IMR-90 (cell line): Measurements from ENCODE around the gene TTC39B. TPM values are rescaled to one million over a fixed set of nuclear protein-coding genes. Genes with fewer than 3 reads are reported as not detected.

ENCODE experiments used
- ATAC-seq: fragments of 200-7000 bp; cut with Tn5 transposase; 2 replicates; pipeline ENCODE4 v1.9.1; 2020; ENCODE audit warnings: low read depth, mild to moderate bottlenecking, moderate library complexity
- BruUV-seq: library from RNA; stranded (reverse); fragments of 400-500 nt; replicated peaks from 2 replicates; lab custom pipeline; 2021; lab: Mats Ljungman, UMichigan
- CTCF ChIA-PET: fragments of 300-600 bp; formaldehyde crosslinking; extraction: SDS; loops from one replicate; lab custom pipeline; 2021; ENCODE audit warnings: antibody characterized with exemption; lab: Yijun Ruan, JAX
- POLR2A ChIA-PET: fragments of 300-600 bp; sonication (Branson Sonifier 250); formaldehyde crosslinking; loops from one replicate; lab custom pipeline; 2022; ENCODE audit warnings: antibody characterized with exemption; ENCODE audit not compliant: unreplicated experiment; lab: Charles Lee
- DNase-seq: peaks from one replicate; pipeline ENCODE4 v3.0.0; 2013
- H2AFZ ChIP-seq: replicated peaks from 2 replicates; pipeline ENCODE3; 2013; ENCODE audit warnings: low read length, mild to moderate bottlenecking; ENCODE audit not compliant: poor library complexity
- H2AK5ac ChIP-seq: 2 replicates; pipeline ENCODE4 v1.6.1; 2013; ENCODE audit warnings: low read depth, low read length, inconsistent platforms
- H2AK9ac ChIP-seq: replicated peaks from 2 replicates; pipeline ENCODE3; 2013; ENCODE audit warnings: mild to moderate bottlenecking, low read depth, low read length, moderate library complexity; ENCODE audit not compliant: poor library complexity
- H2BK120ac ChIP-seq: 2 replicates; pipeline ENCODE4 v1.6.1; 2013; ENCODE audit warnings: low read depth, low read length, inconsistent platforms
- H2BK15ac ChIP-seq: 3 replicates; pipeline ENCODE4 v1.6.1; 2013; ENCODE audit warnings: low read depth, low read length, inconsistent platforms
- H2BK20ac ChIP-seq: 2 replicates; pipeline ENCODE4 v1.6.1; 2013; ENCODE audit warnings: low read depth, mild to moderate bottlenecking, inconsistent platforms, low read length, moderate library complexity
- H2BK5ac ChIP-seq: 2 replicates; pipeline ENCODE4 v1.6.1; 2013; ENCODE audit warnings: mild to moderate bottlenecking, low read depth, low read length, inconsistent platforms; ENCODE audit not compliant: poor library complexity, severe bottlenecking
- H3K14ac ChIP-seq: replicated peaks from 2 replicates; pipeline ENCODE4 v1.6.1; 2013; ENCODE audit warnings: low read depth, low read length, inconsistent platforms
- H3K18ac ChIP-seq: 2 replicates; pipeline ENCODE4 v1.6.1; 2013; ENCODE audit warnings: low read depth, low read length, control low read depth
- H3K23ac ChIP-seq: 2 replicates; pipeline ENCODE4 v1.6.1; 2013; ENCODE audit warnings: low read depth, low read length, inconsistent platforms
- H3K27ac ChIP-seq: 2 replicates; pipeline ENCODE4 v1.5.1; 2013; ENCODE audit warnings: mild to moderate bottlenecking, control low read depth, low read length; ENCODE audit not compliant: insufficient read depth
- H3K27me3 ChIP-seq: 2 replicates; pipeline ENCODE4 v1.6.1; 2013; ENCODE audit warnings: low read length; ENCODE audit not compliant: control insufficient read depth, insufficient read depth
- H3K36me3 ChIP-seq: 2 replicates; pipeline ENCODE4 v1.6.1; 2013; ENCODE audit warnings: low read length, mixed read lengths; ENCODE audit not compliant: control insufficient read depth, insufficient read depth
- H3K4ac ChIP-seq: 2 replicates; pipeline ENCODE4 v1.6.1; 2013; ENCODE audit warnings: low read depth, low read length, inconsistent platforms
- H3K4me1 ChIP-seq: 2 replicates; pipeline ENCODE4 v1.6.1; 2013; ENCODE audit warnings: low read length, mixed read lengths; ENCODE audit not compliant: control insufficient read depth, insufficient read depth
- H3K4me2 ChIP-seq: 2 replicates; pipeline ENCODE4 v1.6.1; 2013; ENCODE audit warnings: low read depth, mild to moderate bottlenecking, control low read depth, low read length, moderate library complexity
- H3K4me3 ChIP-seq: 2 replicates; pipeline ENCODE4 v1.5.1; 2013; ENCODE audit warnings: low read depth, mild to moderate bottlenecking, control low read depth, low read length, moderate library complexity; ENCODE audit not compliant: insufficient read depth
- H3K56ac ChIP-seq: 2 replicates; pipeline ENCODE4 v1.6.1; 2013; ENCODE audit warnings: low read length, inconsistent platforms; ENCODE audit not compliant: insufficient read depth; ENCODE audit errors: extremely low read depth
- H3K79me1 ChIP-seq, 2 experiments: 2 replicates each; pipeline ENCODE4 v1.6.1; 2013; ENCODE audit warnings: low read length in 2 of 2, inconsistent platforms in 1 of 2, low read depth in 1 of 2
- H3K9ac ChIP-seq: 2 replicates; pipeline ENCODE4 v1.6.1; 2013; ENCODE audit warnings: low read depth, low read length, control low read depth
- H3K9me1 ChIP-seq: 2 replicates; pipeline ENCODE4 v1.6.1; 2013; ENCODE audit warnings: low read length, inconsistent platforms; ENCODE audit not compliant: insufficient read depth
- H3K9me3 ChIP-seq: 2 replicates; pipeline ENCODE4 v1.6.1; 2013; ENCODE audit warnings: low read length; ENCODE audit not compliant: control insufficient read depth, insufficient read depth
- H4K20me1 ChIP-seq: 2 replicates; pipeline ENCODE4 v1.6.1; 2013; ENCODE audit warnings: low read length, inconsistent platforms; ENCODE audit not compliant: insufficient read depth
- H4K5ac ChIP-seq: 2 replicates; pipeline ENCODE4 v1.6.1; 2013; ENCODE audit warnings: mild to moderate bottlenecking, low read depth, low read length, control low read depth
- H4K8ac ChIP-seq, 2 experiments: 2 replicates each; pipeline ENCODE4 v1.6.1; 2013; ENCODE audit warnings: low read depth in 2 of 2, low read length in 2 of 2, control low read depth in 1 of 2, inconsistent platforms in 1 of 2
- H4K91ac ChIP-seq: 2 replicates; pipeline ENCODE4 v1.6.1; 2013; ENCODE audit warnings: low read depth, low read length, inconsistent platforms; ENCODE audit not compliant: insufficient read depth
- MXI1 ChIP-seq: IDR thresholded peaks from 2 replicates; pipeline ENCODE4 v1.6.1; 2012; ENCODE audit warnings: low read depth, mild to moderate bottlenecking, low read length, moderate library complexity, borderline replicate concordance
- WGBS, 2 experiments: methylation state at CpG; one replicate each; pipeline versions ENCODE4 v1.1.5 to v1.1.7; 2013; ENCODE audit warnings: missing lambda C conversion rate in 2 of 2; ENCODE audit not compliant: insufficient read length in 1 of 2; ENCODE audit errors: extremely low coverage in 2 of 2; 5-methylcytosine and 5-hydroxymethylcytosine counted together
- dilution Hi-C: fragments of 300-500 bp; cut with HindIII; formaldehyde crosslinking; loops from one replicate; pipeline ENCODE4 v1.14.3; 2018; ENCODE audit warnings: low sequenced_read_pairs; ENCODE audit not compliant: unreplicated experiment
- in situ Hi-C: fragments of 300-500 bp; cut with MboI; formaldehyde crosslinking; loops from 3 replicates; pipeline ENCODE4 v1.14.3; 2019; ENCODE audit warnings: low sequenced_read_pairs, inconsistent platforms, mixed read lengths
- intact Hi-C: fragments of 100-400 bp; cut with micrococcal nuclease; formaldehyde crosslinking; loops from 2 replicates; pipeline ENCODE4 v1.10.0; 2022
- polyA plus RNA-seq, 3 experiments: library from polyadenylated mRNA; depleted of rRNA; stranded (reverse); fragments of >200 nt; gene quantifications; 2 replicates each; pipeline ENCODE4 v1.2.3, GENCODE V29; 2012; ENCODE audit warnings: low replicate concordance in 1 of 3
- total RNA-seq: library from RNA; depleted of rRNA; stranded (reverse); fragments of >200 nt; gene quantifications from 2 replicates; pipeline ENCODE4 v1.2.3, GENCODE V29; 2012

The TTC39B gene
- total and polyA plus RNA-seq, 2 of the 4 experiments (the other 2 are of a cell fraction), result 2.5 to 12.2 TPM

GRCh38 chr9:15268317-15268716 lies 38.7 kb downstream of the TTC39B start:
- CTCF ChIA-PET, result interaction anchor here (1.1 kb wide), 1 partner anchor 10 kb away, joined by 3 read pairs; no protein-coding TSS in a partner anchor
- 70% methylated on average over 2 of the region's 3 CpGs; no CpG with 5 or more reads in 1 of the 2 experiments for WGBS, 2 experiments

More at GRCh38 chr9:15268317-15268716, 38.7 kb downstream of the TTC39B start:
- H2BK120ac ChIP-seq, result no peak overlapping the region
- no TSS peak for BruUV-seq
- no peak overlapping the region for H2BK20ac ChIP-seq
- peaks cover 2% of the 10 kb centered on the region; the same call in 1 of the 2 replicates for H3K4me1 ChIP-seq
- no peak overlapping the region for H3K4me2 ChIP-seq
- ATAC-seq, result no peak
- H3K27ac ChIP-seq, result no peak overlapping the region
- DNase-seq, result peak; percentile 35
- H4K8ac ChIP-seq, result no peak overlapping the region
- H2AFZ ChIP-seq, result no peak overlapping the region
- H3K36me3 ChIP-seq, result peaks cover 5% of the 10 kb centered on the region; the same call in 1 of the 2 replicates
- no peaks in the 10 kb centered on the region for H3K27me3 ChIP-seq
- H3K23ac ChIP-seq, result no peak overlapping the region
- peaks cover 11% of the 10 kb centered on the region for H3K9me1 ChIP-seq
- no peak overlapping the region for H3K18ac ChIP-seq
- intact Hi-C loops (no loop called here), in situ Hi-C loops (no loop called here), dilution Hi-C loops (no loop called here)
- no peak overlapping the region for H4K91ac ChIP-seq
- H3K9ac ChIP-seq, result no peak overlapping the region
- no peak overlapping the region for H2AK5ac ChIP-seq
- peaks cover 6% of the 10 kb centered on the region; the same call in 1 of the 2 replicates for H4K20me1 ChIP-seq
- H3K14ac ChIP-seq, result no peak overlapping the region
- H3K9me3 ChIP-seq, result no peaks in the 10 kb centered on the region
- no peak overlapping the region for H3K56ac ChIP-seq
- no peak overlapping the region for H4K5ac ChIP-seq
- no peak overlapping the region for H3K4me3 ChIP-seq
- H2BK15ac ChIP-seq, result no peak overlapping the region
- POLR2A ChIA-PET, result no interaction called here
- H3K4ac ChIP-seq, result no peak overlapping the region
- H2BK5ac ChIP-seq, result no peak overlapping the region
- no peak overlapping the region for H2AK9ac ChIP-seq
- H3K79me1 ChIP-seq, result peaks cover 0 to 19% of the 10 kb centered on the region in 2 experiments; a peak in 2 of 4 replicates
- TF ChIP-seq MXI1, result no peak
